H1 (cell line): Measurements from ENCODE around the gene RGS9. TPM values are rescaled to one million over a fixed set of nuclear protein-coding genes. Genes with fewer than 3 reads are reported as not detected.

ENCODE experiments used
- CEBPB ChIP-seq: IDR thresholded peaks from 2 replicates; pipeline ENCODE4 v1.6.1; 2012; ENCODE audit warnings: low read depth, low read length
- polyA plus RNA-seq, 7 experiments: library from polyadenylated mRNA; depleted of rRNA in 3 of 7; stranded (reverse) in 5 of 7; unstranded in 2 of 7; fragments of >200 nt in 5 of 7; fragments of 200-250 nt in 2 of 7; gene quantifications; 1 replicate in 5 of 7; 2 replicates in 1 of 7; 4 replicates in 1 of 7; pipeline versions ENCODE4 v1.2.1 to v1.2.3, GENCODE V29; 2011 to 2013; ENCODE audit warnings: missing spikeins in 2 of 7, mixed read lengths in 2 of 7
- total RNA-seq: library from RNA; stranded (reverse); fragmentation: NEBNext Ultra II Directional; extraction: Animal tissue kit (Norgen Biotek cat#: 25700); gene quantifications from 2 replicates; pipeline ENCODE4 v1.2.1, GENCODE V29; 2021

The RGS9 gene
- total and polyA plus RNA-seq, 2 of the 8 experiments (the other 6 are each of a cell fraction or from before 2014, with no cell fraction given): 8.9 to 20.5 TPM

- no peak for TF ChIP-seq CEBPB
Measured at GRCh38 chr17:65236321-65236720, 99.2 kb downstream of the RGS9 start (continued).
